Keratinocyte (primary cell): ENCODE data around the gene VTI1A.

Source experiments
- CTCF ChIP-seq, 3 experiments: IDR thresholded peaks in 1 of 3; conservative IDR thresholded peaks in 1 of 3; optimal IDR thresholded peaks in 1 of 3; 2 replicates in 2 of 3; 3 replicates in 1 of 3; pipeline versions ENCODE3 to v1.5.1; 2011; ENCODE audit warnings: low read length in 3 of 3, mild to moderate bottlenecking in 3 of 3, moderate library complexity in 2 of 3, control low read depth in 1 of 3, inconsistent platforms in 1 of 3; ENCODE audit not compliant: insufficient read depth in 2 of 3; ENCODE audit errors: extremely low read depth in 1 of 3
- EZH2 ChIP-seq: IDR thresholded peaks from one replicate; pipeline ENCODE4 v1.6.1; 2012; ENCODE audit warnings: inconsistent platforms, mild to moderate bottlenecking, low read length, moderate library complexity

GRCh38 chr10:112562809-112563663 is 116.0 kb downstream of the VTI1A start:
- TF ChIP-seq EZH2 = no peak
- no peak for TF ChIP-seq CTCF (optimal IDR thresholded peaks at IDR 0.05 in 1 of 3, IDR thresholded peaks at IDR 0.05 in 1 of 3, conservative IDR thresholded peaks at IDR 0.05 in 1 of 3; ENCODE audit: extremely low read depth in 1 of 3, insufficient read depth in 2 of 3, low read length in 3 of 3)
